IMR-90 (cell line): ENCODE results near the gene HKDC1. TPM values are rescaled to one million over a fixed set of nuclear protein-coding genes. Genes with fewer than 3 reads are reported as not detected.

Source experiments
- ATAC-seq: fragments of 200-7000 bp; cut with Tn5 transposase; 2 replicates; pipeline ENCODE4 v1.9.1; 2020; ENCODE audit warnings: low read depth, mild to moderate bottlenecking, moderate library complexity
- BruUV-seq: library from RNA; stranded (reverse); fragments of 400-500 nt; replicated peaks from 2 replicates; lab custom pipeline; 2021; lab: Mats Ljungman, UMichigan
- CTCF ChIA-PET: fragments of 300-600 bp; formaldehyde crosslinking; extraction: SDS; loops from one replicate; lab custom pipeline; 2021; ENCODE audit warnings: antibody characterized with exemption; lab: Yijun Ruan, JAX
- POLR2A ChIA-PET: fragments of 300-600 bp; sonication (Branson Sonifier 250); formaldehyde crosslinking; loops from one replicate; lab custom pipeline; 2022; ENCODE audit warnings: antibody characterized with exemption; ENCODE audit not compliant: unreplicated experiment; lab: Charles Lee
- DNase-seq: peaks from one replicate; pipeline ENCODE4 v3.0.0; 2013
- H2AFZ ChIP-seq: replicated peaks from 2 replicates; pipeline ENCODE3; 2013; ENCODE audit warnings: low read length, mild to moderate bottlenecking; ENCODE audit not compliant: poor library complexity
- H2AK5ac ChIP-seq: 2 replicates; pipeline ENCODE4 v1.6.1; 2013; ENCODE audit warnings: low read depth, low read length, inconsistent platforms
- H2AK9ac ChIP-seq: replicated peaks from 2 replicates; pipeline ENCODE3; 2013; ENCODE audit warnings: mild to moderate bottlenecking, low read depth, low read length, moderate library complexity; ENCODE audit not compliant: poor library complexity
- H2BK120ac ChIP-seq: 2 replicates; pipeline ENCODE4 v1.6.1; 2013; ENCODE audit warnings: low read depth, low read length, inconsistent platforms
- H2BK15ac ChIP-seq: 3 replicates; pipeline ENCODE4 v1.6.1; 2013; ENCODE audit warnings: low read depth, low read length, inconsistent platforms
- H2BK20ac ChIP-seq: 2 replicates; pipeline ENCODE4 v1.6.1; 2013; ENCODE audit warnings: low read depth, mild to moderate bottlenecking, inconsistent platforms, low read length, moderate library complexity
- H2BK5ac ChIP-seq: 2 replicates; pipeline ENCODE4 v1.6.1; 2013; ENCODE audit warnings: mild to moderate bottlenecking, low read depth, low read length, inconsistent platforms; ENCODE audit not compliant: poor library complexity, severe bottlenecking
- H3K14ac ChIP-seq: replicated peaks from 2 replicates; pipeline ENCODE4 v1.6.1; 2013; ENCODE audit warnings: low read depth, low read length, inconsistent platforms
- H3K18ac ChIP-seq: 2 replicates; pipeline ENCODE4 v1.6.1; 2013; ENCODE audit warnings: low read depth, low read length, control low read depth
- H3K23ac ChIP-seq: 2 replicates; pipeline ENCODE4 v1.6.1; 2013; ENCODE audit warnings: low read depth, low read length, inconsistent platforms
- H3K27ac ChIP-seq: 2 replicates; pipeline ENCODE4 v1.5.1; 2013; ENCODE audit warnings: mild to moderate bottlenecking, control low read depth, low read length; ENCODE audit not compliant: insufficient read depth
- H3K27me3 ChIP-seq: 2 replicates; pipeline ENCODE4 v1.6.1; 2013; ENCODE audit warnings: low read length; ENCODE audit not compliant: control insufficient read depth, insufficient read depth
- H3K36me3 ChIP-seq: 2 replicates; pipeline ENCODE4 v1.6.1; 2013; ENCODE audit warnings: low read length, mixed read lengths; ENCODE audit not compliant: control insufficient read depth, insufficient read depth
- H3K4ac ChIP-seq: 2 replicates; pipeline ENCODE4 v1.6.1; 2013; ENCODE audit warnings: low read depth, low read length, inconsistent platforms
- H3K4me1 ChIP-seq: 2 replicates; pipeline ENCODE4 v1.6.1; 2013; ENCODE audit warnings: low read length, mixed read lengths; ENCODE audit not compliant: control insufficient read depth, insufficient read depth
- H3K4me2 ChIP-seq: 2 replicates; pipeline ENCODE4 v1.6.1; 2013; ENCODE audit warnings: low read depth, mild to moderate bottlenecking, control low read depth, low read length, moderate library complexity
- H3K4me3 ChIP-seq: 2 replicates; pipeline ENCODE4 v1.5.1; 2013; ENCODE audit warnings: low read depth, mild to moderate bottlenecking, control low read depth, low read length, moderate library complexity; ENCODE audit not compliant: insufficient read depth
- H3K56ac ChIP-seq: 2 replicates; pipeline ENCODE4 v1.6.1; 2013; ENCODE audit warnings: low read length, inconsistent platforms; ENCODE audit not compliant: insufficient read depth; ENCODE audit errors: extremely low read depth
- H3K79me1 ChIP-seq, 2 experiments: 2 replicates each; pipeline ENCODE4 v1.6.1; 2013; ENCODE audit warnings: low read length in 2 of 2, inconsistent platforms in 1 of 2, low read depth in 1 of 2
- H3K9ac ChIP-seq: 2 replicates; pipeline ENCODE4 v1.6.1; 2013; ENCODE audit warnings: low read depth, low read length, control low read depth
- H3K9me1 ChIP-seq: 2 replicates; pipeline ENCODE4 v1.6.1; 2013; ENCODE audit warnings: low read length, inconsistent platforms; ENCODE audit not compliant: insufficient read depth
- H3K9me3 ChIP-seq: 2 replicates; pipeline ENCODE4 v1.6.1; 2013; ENCODE audit warnings: low read length; ENCODE audit not compliant: control insufficient read depth, insufficient read depth
- H4K20me1 ChIP-seq: 2 replicates; pipeline ENCODE4 v1.6.1; 2013; ENCODE audit warnings: low read length, inconsistent platforms; ENCODE audit not compliant: insufficient read depth
- H4K5ac ChIP-seq: 2 replicates; pipeline ENCODE4 v1.6.1; 2013; ENCODE audit warnings: mild to moderate bottlenecking, low read depth, low read length, control low read depth
- H4K8ac ChIP-seq, 2 experiments: 2 replicates each; pipeline ENCODE4 v1.6.1; 2013; ENCODE audit warnings: low read depth in 2 of 2, low read length in 2 of 2, control low read depth in 1 of 2, inconsistent platforms in 1 of 2
- H4K91ac ChIP-seq: 2 replicates; pipeline ENCODE4 v1.6.1; 2013; ENCODE audit warnings: low read depth, low read length, inconsistent platforms; ENCODE audit not compliant: insufficient read depth
- BHLHE40 ChIP-seq: fragments of 150-350 bp; IDR thresholded peaks from 2 replicates; pipeline ENCODE4 v1.6.1; 2016; ENCODE audit warnings: mild to moderate bottlenecking, low read depth, low read length
- CHD1 ChIP-seq: IDR thresholded peaks from 2 replicates; pipeline ENCODE4 v1.6.1; 2012; ENCODE audit warnings: low read depth, low read length, improper control_type of control experiment
- CTCF ChIP-seq: conservative IDR thresholded peaks from 2 replicates; pipeline ENCODE4 v1.5.1; 2012; ENCODE audit warnings: mild to moderate bottlenecking, low read depth, low read length, improper control_type of control experiment
- ELK1 ChIP-seq: fragments of 150-350 bp; IDR thresholded peaks from 2 replicates; pipeline ENCODE4 v1.6.1; 2016; ENCODE audit warnings: low read depth, mild to moderate bottlenecking, low read length, moderate library complexity, borderline replicate concordance
- FOS ChIP-seq: fragments of 150-350 bp; IDR thresholded peaks from 2 replicates; pipeline ENCODE4 v1.6.1; 2016; ENCODE audit warnings: low read depth, low read length
- MAFK ChIP-seq: IDR thresholded peaks from 2 replicates; pipeline ENCODE4 v1.6.1; 2012; ENCODE audit warnings: low read depth, low read length, improper control_type of control experiment
- MAZ ChIP-seq: IDR thresholded peaks from 2 replicates; pipeline ENCODE4 v1.6.1; 2012; ENCODE audit warnings: low read depth, mild to moderate bottlenecking, low read length, improper control_type of control experiment, moderate library complexity, borderline replicate concordance
- MXI1 ChIP-seq: IDR thresholded peaks from 2 replicates; pipeline ENCODE4 v1.6.1; 2012; ENCODE audit warnings: low read depth, mild to moderate bottlenecking, low read length, moderate library complexity, borderline replicate concordance
- NFE2L2 ChIP-seq: fragments of 150-350 bp; IDR thresholded peaks from 2 replicates; pipeline ENCODE4 v1.6.1; 2016; ENCODE audit warnings: low read depth, mild to moderate bottlenecking, low read length
- RAD21 ChIP-seq: IDR thresholded peaks from 2 replicates; pipeline ENCODE4 v1.6.1; 2012; ENCODE audit warnings: low read length, improper control_type of control experiment
- RCOR1 ChIP-seq: IDR thresholded peaks from 2 replicates; pipeline ENCODE4 v1.6.1; 2012; ENCODE audit warnings: mild to moderate bottlenecking, low read length, improper control_type of control experiment; ENCODE audit not compliant: insufficient replicate concordance
- RFX5 ChIP-seq: IDR thresholded peaks from 2 replicates; pipeline ENCODE4 v1.8.0; 2012; ENCODE audit warnings: low read depth, mild to moderate bottlenecking, low read length, moderate library complexity
- SMC3 ChIP-seq: fragments of 150-350 bp; IDR thresholded peaks from 2 replicates; pipeline ENCODE4 v1.6.1; 2016; ENCODE audit warnings: low read depth, mild to moderate bottlenecking, antibody characterized with exemption, low read length, moderate library complexity
- USF2 ChIP-seq: fragments of 150-350 bp; IDR thresholded peaks from 2 replicates; pipeline ENCODE4 v1.6.1; 2017; ENCODE audit warnings: mild to moderate bottlenecking, antibody characterized with exemption, low read length, low read depth
- WGBS, 2 experiments: methylation state at CpG; one replicate each; pipeline versions ENCODE4 v1.1.5 to v1.1.7; 2013; ENCODE audit warnings: missing lambda C conversion rate in 2 of 2; ENCODE audit not compliant: insufficient read length in 1 of 2; ENCODE audit errors: extremely low coverage in 2 of 2; 5-methylcytosine and 5-hydroxymethylcytosine counted together
- dilution Hi-C: fragments of 300-500 bp; cut with HindIII; formaldehyde crosslinking; loops from one replicate; pipeline ENCODE4 v1.14.3; 2018; ENCODE audit warnings: low sequenced_read_pairs; ENCODE audit not compliant: unreplicated experiment
- in situ Hi-C: fragments of 300-500 bp; cut with MboI; formaldehyde crosslinking; loops from 3 replicates; pipeline ENCODE4 v1.14.3; 2019; ENCODE audit warnings: low sequenced_read_pairs, inconsistent platforms, mixed read lengths
- intact Hi-C: fragments of 100-400 bp; cut with micrococcal nuclease; formaldehyde crosslinking; loops from 2 replicates; pipeline ENCODE4 v1.10.0; 2022
- polyA plus RNA-seq, 3 experiments: library from polyadenylated mRNA; depleted of rRNA; stranded (reverse); fragments of >200 nt; gene quantifications; 2 replicates each; pipeline ENCODE4 v1.2.3, GENCODE V29; 2012; ENCODE audit warnings: low replicate concordance in 1 of 3
- total RNA-seq: library from RNA; depleted of rRNA; stranded (reverse); fragments of >200 nt; gene quantifications from 2 replicates; pipeline ENCODE4 v1.2.3, GENCODE V29; 2012

Gene HKDC1
- total and polyA plus RNA-seq, 2 of the 4 experiments (the other 2 are of a cell fraction), result under 0.01 to 0.03 TPM

- ATAC-seq (no peak), DNase-seq (no peak)
- intact Hi-C loops, result no loop called here
- no CpG with 5 or more reads among the region's 5 CpGs for WGBS, 2 experiments
- Histone ChIP-seq H2AK9ac (no peak overlapping the region), H3K56ac (no peak overlapping the region), H3K9me1 (no peaks in the 10 kb centered on the region), H3K9me3 (no peaks in the 10 kb centered on the region), H3K79me1 (no peaks in the 10 kb centered on the region), H2AK5ac (no peak overlapping the region), H2BK5ac (no peak overlapping the region), H3K4ac (no peak overlapping the region), H3K14ac (no peak overlapping the region), H3K18ac (no peak overlapping the region), H3K4me3 (no peak overlapping the region), H3K4me1 (no peaks in the 10 kb centered on the region), H4K20me1 (no peaks in the 10 kb centered on the region), H3K4me2 (no peak overlapping the region), H3K27me3 (peaks cover 27% of the 10 kb centered on the region), H3K9ac (no peak overlapping the region), H3K23ac (no peak overlapping the region), H4K5ac (no peak overlapping the region), H4K91ac (no peak overlapping the region), H2BK20ac (no peak overlapping the region), H3K36me3 (no peaks in the 10 kb centered on the region), H2BK15ac (no peak overlapping the region), H2AFZ (no peak overlapping the region), H3K27ac (no peak overlapping the region), H4K8ac (no peak overlapping the region), H2BK120ac (no peak overlapping the region)
- no TSS peak for BruUV-seq
- ChIA-PET CTCF (interaction anchor here (1.0 kb wide), 1 partner anchor 137 kb away, joined by 3 read pairs; no protein-coding TSS in a partner anchor), POLR2A (no interaction called here)
- TF ChIP-seq MXI1 (no peak), MAFK (no peak), RFX5 (no peak), CTCF (no peak), FOS (no peak), ELK1 (no peak), NFE2L2 (no peak), USF2 (no peak), RAD21 (no peak), RCOR1 (no peak), CHD1 (no peak), SMC3 (no peak), BHLHE40 (no peak), MAZ (no peak)
- dilution Hi-C loops, result no loop called here
- in situ Hi-C loops, result no loop called here
Measured at GRCh38 chr10:69246036-69246435, 25.9 kb downstream of the HKDC1 start.
